HG03135 (cell line): ENCODE results near the gene PCDHGA5.
"Not testable (repeated sequence)": the region's sequence is repeated elsewhere in the genome, so short reads cannot be mapped to it uniquely, and the experiment has no call there.

Experiments used
- ATAC-seq: cut with Tn5 transposase; IDR thresholded peaks from one replicate; pipeline ENCODE4 v1.9.1; 2021; ENCODE audit warnings: mild to moderate bottlenecking, moderate library complexity; ENCODE audit not compliant: unreplicated experiment

PCDHGA5 gene

DNA sequence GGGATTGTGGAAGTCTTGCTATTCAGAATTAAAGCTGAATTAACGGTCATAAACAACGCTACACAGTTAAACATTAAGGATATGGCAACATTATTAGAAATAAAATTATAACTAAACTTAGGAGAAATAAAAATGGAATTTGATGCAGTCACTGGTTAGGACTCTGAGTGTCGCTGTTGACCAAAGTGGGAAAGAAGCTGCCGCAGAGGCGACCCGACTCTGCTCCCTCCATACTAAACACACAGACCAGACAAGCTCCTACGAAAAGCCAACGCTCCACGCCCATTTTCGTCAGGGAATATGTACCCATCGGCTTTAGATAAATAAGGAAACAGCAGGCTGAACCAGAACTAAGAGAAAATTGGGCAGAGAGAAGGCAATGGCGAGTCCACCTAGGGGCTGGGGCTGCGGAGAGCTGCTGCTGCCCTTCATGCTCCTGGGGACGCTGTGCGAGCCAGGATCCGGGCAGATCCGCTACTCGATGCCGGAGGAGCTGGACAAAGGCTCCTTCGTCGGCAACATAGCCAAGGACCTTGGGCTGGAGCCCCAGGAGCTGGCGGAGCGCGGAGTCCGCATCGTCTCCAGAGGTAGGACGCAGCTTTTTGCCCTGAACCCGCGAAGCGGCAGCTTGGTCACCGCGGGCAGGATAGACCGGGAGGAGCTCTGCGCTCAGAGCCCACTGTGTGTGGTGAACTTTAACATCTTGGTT, at the start of gene PCDHGA5:
Gene PCDHGA5, plus strand, starts transcription at position 211 of the 709 bp plus-strand sequence. Its CDS starts 169 bp downstream, at position 380.
- no peak for ATAC-seq

DNA sequence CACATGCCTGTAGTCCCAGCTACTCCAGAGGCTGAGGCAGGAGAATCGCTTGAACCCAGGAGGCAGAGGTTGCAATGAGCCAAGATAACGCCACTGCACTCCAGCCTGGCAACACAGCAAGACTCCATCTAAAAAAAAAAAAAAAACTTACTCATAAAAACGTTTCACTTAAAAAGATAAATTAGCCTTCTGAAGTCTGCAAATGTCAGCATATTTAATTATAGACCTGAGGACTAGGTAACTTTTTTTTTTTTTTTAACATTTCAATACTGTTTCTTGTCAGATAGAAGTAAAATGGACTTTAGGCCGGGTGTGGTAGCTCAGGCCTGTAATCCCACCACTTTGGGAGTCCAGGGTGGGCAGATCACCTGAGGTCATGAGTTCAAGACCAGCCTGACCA, 47.0 kb upstream of the PCDHGA5 start:
- ATAC-seq = not testable (repeated sequence)

DNA sequence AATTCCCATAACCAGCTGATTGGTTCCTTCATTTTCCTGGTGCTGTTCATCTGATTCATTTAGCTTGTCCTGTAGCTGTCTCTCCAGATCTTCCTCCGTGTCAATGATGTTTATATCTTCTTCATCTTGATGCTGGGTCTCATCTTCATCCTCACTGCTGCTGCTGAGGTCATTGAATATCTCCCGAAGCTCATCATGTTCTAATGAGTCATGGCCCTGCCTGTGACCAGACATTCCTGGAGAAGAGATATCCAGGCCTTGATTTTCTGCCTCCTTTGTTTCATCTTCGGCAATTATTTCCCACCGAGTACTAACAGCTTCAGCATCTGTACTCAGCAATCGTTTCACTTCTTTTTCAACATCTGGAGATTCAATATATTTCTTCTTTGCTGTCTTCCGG, 44.8 kb upstream of the PCDHGA5 start:
- no peak for ATAC-seq

DNA sequence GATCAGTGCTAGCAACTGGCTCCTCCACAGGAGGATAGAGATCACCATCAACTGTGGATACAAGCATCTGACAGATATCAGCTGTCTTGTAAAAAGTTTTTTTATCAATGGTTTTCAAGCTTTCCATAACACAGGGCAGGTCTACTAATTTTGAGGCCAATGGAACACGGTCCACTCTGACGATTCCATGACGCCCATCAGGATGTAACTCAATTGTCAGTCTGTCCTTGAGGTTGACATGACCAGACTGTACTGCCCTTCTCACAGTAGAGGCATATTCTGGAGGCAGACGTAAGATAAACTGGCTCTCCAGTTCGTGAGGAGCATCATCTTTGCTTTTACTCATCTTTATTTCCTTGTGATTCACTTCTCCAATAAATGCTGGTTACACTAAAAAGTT, 44.3 kb upstream of the PCDHGA5 start:
- ATAC-seq = no peak

DNA sequence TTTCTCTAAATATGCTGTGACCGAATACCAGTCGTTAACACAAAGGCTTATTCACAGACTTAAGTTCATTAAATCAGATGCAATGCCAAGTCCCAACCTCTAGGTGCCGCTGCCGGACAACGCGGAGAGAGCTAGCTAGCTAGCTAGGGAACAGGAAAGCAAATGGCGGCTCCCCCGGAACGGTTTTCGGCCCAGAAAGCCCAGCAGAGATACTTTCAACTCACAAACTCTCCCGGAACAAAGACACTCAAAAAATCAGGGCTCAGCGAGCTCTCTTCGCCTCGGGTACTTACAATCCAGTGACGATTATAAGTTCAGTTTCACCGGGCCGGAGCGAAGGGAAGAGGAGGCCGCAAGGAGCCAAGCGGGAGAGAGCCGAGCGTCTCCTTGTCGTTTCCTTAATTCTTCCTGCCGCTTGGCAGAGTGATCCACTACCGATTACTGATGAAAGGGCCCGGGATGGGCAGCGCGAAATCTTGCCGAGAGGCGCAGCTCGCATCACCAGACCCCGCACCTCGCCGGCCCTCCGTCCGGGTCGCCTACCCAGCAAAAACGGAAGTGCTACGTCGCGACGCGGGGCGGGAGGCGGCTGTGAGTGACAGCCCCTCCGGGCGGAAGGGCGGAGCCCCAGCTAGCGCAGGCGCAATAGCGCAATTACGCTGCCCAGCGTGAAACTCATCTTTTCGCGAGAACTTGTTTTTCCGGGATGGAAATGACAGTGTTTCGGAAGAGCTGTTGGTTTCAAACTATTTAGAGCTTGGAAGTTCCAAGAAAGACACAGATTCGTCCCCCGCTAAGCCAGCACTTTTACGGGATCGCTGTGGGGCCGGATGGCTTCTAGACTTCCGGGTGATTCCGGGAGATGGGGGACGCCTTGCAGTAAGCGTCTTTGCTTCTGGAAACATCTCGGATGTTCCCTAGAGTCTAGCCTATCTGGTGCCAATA, 43.5 kb upstream of the PCDHGA5 start, which contains the start of gene TAF7:
Gene TAF7, minus strand, starts transcription at position 560 of the 945 bp plus-strand sequence. CDS start 740 bp downstream, outside the sequence.
- ATAC-seq = peak; percentile 98

DNA sequence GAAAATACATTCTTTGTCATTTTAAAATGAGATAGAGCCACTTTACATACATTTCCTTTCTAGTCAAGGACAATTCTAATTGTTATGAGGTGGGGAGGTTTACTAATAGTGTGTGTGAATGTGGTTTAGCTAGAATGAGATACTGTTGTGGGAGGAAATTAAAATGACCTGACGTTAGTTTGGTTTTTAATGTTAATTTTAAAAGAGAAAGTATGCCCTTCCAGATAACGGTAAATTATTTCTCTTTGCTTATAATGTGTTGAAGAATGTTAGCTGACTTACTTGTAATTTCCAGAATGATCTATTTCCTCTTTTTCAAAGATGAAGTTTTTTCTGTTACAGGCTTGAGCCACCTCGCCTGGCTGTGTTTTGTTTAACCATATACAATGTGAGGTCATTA, 41.7 kb upstream of the PCDHGA5 start:
- ATAC-seq = no peak

DNA sequence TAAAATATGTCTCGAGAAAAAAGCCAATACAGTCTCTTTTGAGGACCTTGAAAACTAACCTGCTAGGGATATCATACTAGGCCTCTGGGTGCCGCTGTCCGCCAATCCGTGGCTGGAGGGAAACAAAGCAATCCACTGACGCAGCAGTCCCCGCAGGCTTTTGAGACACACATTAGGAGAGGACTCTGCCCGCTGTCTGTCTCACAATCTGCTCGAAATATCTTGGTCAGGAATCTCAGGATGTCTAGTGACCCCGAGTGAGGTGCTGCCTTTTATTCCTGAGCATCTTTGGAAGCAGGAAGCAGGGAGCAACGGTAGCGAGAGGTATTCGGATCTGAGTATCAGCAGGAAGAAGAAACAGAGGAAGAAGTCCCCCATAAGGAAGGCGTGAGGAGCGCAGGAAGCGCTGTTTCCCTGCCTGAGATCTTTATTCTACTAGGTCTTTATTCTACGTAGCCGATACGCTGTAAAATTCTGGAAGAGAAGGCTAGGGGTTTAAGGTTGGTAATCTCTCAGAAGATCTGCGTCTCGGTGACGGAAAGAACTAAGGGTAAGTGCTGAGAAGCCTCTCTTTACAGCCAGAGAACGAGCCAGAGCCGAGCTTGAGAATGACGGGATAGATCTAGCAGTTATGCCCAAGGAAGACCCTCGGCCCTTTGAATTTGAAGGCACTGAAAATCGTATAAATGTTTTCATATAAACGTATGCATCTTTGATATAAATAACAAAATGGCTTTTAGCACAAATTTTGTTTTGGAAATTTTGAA, 37.7 kb upstream of the PCDHGA5 start:
- ATAC-seq = peak; percentile 86

DNA sequence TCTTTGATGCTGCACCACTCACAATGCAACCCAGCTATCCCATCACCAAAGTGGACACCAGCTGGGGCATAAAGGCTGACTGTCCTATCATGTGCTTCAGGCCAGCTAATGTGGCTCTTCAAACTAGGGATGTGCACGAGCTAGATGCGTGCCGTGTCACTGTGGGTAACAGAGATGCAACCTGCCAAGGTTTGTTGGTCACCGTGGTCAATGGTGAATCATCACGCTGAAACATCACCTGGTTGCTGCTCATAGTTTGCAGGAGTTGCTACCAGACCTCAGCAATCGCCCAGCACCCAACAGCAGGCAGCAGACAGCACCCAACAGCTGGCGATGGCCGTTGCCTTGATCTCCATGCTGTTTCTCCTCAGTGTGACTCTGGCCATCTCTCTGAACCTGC, 35.7 kb upstream of the PCDHGA5 start:
- no peak for ATAC-seq

DNA sequence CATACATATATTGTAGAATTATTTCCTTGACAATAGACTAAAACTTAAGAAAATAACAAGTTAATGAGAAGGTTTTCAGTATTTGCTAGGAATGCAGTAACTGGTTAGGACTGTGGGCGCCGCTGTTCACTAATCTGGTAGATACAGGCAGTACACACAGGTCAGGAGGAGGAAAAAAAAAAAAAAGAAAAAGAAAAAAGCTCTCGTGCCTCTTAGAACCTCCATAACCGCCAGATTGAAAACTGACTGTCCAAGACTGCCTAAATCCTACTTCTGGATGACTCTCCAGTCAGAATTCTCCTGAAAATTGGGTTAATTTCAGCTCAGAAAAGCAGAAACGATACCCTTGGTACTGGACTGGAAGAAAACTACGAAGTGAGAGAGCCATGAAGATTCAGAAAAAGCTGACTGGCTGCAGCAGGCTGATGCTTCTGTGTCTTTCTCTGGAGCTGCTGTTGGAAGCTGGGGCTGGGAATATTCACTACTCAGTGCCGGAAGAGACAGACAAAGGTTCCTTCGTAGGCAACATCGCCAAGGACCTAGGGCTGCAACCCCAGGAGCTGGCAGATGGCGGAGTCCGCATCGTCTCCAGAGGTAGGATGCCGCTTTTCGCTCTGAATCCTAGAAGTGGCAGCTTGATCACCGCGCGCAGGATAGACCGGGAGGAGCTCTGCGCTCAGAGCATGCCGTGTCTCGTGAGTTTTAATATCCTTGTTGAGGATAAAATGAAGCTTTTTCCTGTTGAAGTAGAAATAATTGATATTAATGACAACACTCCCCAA, 33.5 kb upstream of the PCDHGA5 start, which contains the start of gene PCDHGA1:
Gene PCDHGA1, plus strand, starts transcription at position 216 of the 782 bp plus-strand sequence.
- ATAC-seq = no peak

DNA sequence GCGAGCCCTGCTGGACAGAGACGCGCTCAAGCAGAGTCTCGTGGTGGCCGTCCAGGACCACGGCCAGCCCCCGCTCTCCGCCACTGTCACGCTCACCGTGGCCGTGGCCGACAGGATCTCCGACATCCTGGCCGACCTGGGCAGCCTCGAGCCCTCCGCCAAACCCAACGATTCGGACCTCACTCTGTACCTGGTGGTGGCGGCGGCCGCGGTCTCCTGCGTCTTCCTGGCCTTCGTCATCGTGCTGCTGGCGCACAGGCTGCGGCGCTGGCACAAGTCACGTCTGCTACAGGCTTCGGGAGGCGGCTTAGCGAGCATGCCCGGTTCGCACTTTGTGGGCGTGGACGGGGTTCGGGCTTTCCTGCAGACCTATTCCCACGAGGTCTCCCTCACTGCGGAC, 31.4 kb upstream of the PCDHGA5 start:
- not testable (repeated sequence) for ATAC-seq

DNA sequence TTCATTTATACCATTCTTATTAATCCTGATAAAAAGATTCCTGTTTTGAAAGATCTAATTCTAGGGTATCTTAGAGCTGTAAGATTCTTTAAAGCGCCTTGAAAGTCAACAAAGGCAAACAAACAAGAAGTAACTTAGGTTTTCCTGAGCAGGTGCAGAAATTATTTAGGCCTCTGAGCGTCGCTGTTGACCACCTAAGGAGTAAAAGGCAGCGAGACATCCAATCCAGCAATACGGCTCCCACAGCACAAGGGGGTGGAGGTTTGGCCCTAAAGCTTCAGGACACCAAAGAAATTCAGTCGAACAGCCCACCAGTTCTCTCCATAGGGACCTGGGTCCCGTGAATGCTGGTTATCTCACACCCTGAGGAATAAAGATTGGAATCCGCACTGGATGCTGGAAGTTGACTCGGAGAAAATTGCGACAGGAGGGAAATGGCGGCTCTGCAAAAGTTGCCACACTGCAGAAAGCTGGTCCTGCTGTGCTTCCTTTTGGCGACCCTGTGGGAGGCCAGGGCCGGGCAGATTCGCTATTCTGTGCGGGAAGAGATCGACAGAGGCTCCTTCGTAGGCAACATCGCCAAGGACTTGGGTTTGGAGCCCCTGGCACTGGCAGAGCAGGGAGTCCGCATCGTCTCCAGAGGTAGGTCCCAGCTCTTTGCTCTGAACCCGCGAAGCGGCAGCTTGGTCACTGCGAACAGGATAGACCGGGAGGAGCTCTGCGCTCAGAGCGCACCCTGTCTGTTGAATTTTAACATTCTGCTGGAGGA, 25.2 kb upstream of the PCDHGA5 start, which contains the start of gene PCDHGA2:
Gene PCDHGA2, plus strand, starts transcription at position 223 of the 769 bp plus-strand sequence.
- no peak for ATAC-seq

DNA sequence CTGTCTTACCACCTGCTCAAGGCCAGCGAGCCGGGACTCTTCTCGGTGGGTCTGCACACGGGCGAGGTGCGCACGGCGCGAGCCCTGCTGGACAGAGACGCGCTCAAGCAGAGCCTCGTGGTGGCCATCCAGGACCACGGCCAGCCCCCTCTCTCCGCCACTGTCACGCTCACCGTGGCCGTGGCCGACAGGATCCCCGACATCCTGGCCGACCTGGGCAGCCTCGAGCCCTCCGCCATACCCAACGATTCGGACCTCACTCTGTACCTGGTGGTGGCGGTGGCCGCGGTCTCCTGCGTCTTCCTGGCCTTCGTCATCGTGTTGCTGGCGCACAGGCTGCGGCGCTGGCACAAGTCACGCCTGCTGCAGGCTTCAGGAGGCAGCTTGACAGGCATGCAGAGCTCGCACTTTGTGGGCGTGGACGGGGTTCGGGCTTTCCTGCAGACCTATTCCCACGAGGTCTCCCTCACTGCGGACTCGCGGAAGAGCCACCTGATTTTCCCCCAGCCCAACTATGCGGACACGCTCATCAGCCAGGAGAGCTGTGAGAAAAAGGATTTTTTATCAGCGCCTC, 23.1 kb upstream of the PCDHGA5 start:
- not testable (repeated sequence) for ATAC-seq

DNA sequence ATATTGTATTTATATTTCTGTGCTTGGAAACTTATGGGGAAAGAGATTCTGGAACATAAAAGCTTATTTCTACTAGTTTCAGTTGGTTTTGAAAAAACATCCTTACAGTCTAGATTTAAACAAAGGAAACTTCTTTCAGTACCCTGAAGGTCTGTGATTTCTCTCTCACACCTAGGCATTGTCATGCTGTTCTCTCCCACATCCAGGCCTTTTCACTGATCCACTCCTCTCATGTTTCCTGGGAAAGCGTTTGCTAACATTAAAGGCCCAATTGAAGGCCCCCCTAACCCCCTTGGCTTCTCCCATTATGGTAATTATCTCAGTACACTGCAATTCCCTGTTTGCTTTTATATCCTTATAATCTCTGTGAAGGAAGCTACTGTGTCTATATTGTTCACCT, 21.2 kb upstream of the PCDHGA5 start:
- no peak for ATAC-seq

DNA sequence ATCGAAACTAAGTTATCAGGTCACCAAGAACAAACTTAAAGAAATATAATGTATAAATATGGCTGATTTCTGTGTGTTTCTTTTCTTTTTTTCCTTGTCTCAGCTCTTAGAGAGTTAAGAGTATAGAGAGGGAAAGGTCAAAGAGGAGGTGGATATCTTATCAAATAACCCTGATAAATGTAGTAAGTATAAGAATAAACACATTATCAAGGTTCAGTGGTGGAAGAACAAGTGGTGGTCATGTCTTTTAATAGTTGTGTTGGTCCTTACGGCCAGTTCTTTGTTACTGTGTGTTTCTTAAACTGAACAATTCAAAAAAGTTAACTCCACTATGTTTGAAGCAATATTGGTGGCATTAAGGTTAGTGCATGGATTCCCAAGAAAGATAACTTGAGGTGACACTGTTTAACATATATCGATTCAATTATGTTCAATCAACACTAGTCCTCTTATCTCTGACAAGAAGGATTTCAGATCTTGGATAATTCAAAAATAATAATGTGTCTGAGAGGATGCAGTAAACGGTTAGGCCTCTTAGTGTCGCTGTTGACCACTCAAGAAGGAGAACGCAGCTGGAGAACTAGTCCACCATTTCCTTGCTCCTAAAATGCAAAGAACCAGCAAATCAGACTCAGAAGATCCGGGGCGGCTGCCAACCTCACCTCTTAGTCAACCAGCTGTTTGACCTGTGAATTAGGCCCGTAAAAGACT, 20.6 kb upstream of the PCDHGA5 start, which contains the start of gene PCDHGA3:
Gene PCDHGA3, plus strand, starts transcription at position 588 of the 711 bp plus-strand sequence. CDS start 205 bp downstream, outside the sequence.
- ATAC-seq = no peak

DNA sequence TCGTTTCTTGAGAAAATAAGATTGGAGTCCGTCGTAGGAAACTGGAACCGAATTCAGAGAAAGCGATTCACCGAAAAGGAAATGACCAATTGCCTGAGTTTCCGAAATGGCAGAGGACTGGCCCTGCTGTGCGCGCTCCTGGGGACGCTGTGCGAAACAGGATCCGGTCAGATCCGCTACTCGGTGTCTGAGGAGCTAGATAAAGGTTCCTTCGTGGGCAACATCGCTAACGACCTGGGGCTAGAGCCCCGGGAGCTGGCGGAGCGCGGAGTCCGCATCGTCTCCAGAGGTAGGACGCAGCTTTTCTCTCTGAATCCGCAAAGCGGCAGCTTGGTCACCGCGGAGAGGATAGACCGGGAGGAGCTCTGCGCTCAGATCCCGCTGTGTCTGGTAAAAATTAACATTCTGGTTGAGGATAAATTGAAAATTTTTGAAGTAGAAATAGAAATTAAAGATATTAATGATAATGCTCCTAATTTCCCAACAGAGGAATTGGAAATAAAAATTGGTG, 20.0 kb upstream of the PCDHGA5 start:
- ATAC-seq = no peak

DNA sequence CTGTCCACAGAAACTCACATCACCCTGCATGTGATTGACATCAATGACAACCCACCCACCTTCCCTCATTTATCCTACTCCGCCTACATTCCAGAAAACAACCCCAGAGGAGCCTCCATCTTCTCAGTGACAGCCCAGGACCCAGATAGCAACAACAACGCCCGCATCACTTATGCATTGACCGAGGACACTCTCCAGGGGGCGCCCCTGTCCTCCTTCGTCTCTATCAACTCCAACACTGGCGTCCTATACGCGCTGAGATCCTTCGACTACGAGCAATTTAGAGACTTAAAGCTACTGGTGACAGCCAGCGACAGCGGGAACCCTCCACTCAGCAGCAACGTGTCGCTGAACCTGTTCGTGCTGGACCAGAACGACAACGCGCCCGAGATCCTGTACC, 18.6 kb upstream of the PCDHGA5 start:
- ATAC-seq = no peak

DNA sequence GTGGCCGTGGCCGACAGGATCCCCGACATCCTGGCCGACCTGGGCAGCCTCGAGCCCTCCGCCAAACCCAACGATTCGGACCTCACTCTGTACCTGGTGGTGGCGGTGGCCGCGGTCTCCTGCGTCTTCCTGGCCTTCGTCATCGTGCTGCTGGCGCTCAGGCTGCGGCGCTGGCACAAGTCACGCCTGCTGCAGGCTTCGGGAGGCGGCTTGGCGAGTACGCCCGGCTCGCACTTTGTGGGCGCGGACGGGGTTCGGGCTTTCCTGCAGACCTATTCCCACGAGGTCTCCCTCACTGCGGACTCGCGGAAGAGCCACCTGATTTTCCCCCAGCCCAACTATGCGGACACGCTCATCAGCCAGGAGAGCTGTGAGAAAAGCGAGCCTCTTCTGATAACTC, 17.9 kb upstream of the PCDHGA5 start:
- not testable (repeated sequence) for ATAC-seq
